NCI-H446 treated with DMSO at 0.1 percent for 48 hours (cell line): Measurements from ENCODE around the gene FAM117A.
A peak's percentile ranks its signal among the peaks of the same experiment; 100 is the strongest.
"Not testable (repeated sequence)": the region's sequence is repeated elsewhere in the genome, so short reads cannot be mapped to it uniquely, and the experiment has no call there.

Experiments used
- DNase-seq: peaks from one replicate; lab custom pipeline; 2025; lab: John Stamatoyannopoulos, UW

FAM117A gene

GRCh38 chr17:49677933-49678847 is 85.7 kb downstream of the FAM117A start, which contains the start of gene SPOP:
Gene SPOP (minus strand): TSS chr17:49678097. CDS start chr17:49622810, 55,287 bp downstream.
- peak; percentile 96 for DNase-seq

DNA sequence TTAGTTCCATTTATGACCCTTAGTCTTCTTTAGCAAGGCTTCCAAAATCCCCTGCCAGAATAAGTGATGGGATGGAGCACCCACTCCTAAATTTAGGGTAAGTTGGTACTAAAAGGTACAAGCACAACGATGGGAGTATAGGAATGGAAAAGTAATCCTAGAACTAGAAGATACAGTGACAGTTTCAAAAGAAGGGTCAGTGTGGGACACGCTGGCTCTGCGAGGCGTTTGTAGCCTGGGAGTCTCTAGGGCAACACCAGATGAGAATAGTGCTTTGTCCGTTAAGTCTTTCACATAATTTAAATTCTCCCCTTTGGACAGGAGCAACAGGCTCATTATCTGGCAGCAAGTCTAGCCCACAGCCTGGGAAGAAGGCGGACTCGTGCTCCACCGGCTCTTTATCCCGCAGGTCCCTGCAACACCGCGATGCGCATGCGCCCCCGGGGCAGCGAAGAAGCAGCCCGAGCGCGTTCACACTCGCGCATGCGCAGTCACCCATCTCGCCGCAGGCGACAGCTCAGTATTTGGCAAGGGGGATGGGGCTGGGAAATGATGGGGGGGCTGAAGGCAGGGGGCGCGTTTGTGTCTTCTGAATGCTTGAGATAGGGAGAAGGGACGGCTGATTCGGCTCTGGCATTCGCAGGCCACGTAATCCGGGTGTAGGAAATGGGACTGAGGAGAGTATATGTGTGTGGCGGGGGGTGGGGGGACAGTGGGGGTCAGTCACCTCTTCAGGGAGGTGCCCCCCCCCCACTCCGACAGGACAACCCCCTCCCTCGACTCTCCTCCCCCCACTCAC is 86.6 kb downstream of the FAM117A start:
- DNase-seq: peak; percentile 87

DNA sequence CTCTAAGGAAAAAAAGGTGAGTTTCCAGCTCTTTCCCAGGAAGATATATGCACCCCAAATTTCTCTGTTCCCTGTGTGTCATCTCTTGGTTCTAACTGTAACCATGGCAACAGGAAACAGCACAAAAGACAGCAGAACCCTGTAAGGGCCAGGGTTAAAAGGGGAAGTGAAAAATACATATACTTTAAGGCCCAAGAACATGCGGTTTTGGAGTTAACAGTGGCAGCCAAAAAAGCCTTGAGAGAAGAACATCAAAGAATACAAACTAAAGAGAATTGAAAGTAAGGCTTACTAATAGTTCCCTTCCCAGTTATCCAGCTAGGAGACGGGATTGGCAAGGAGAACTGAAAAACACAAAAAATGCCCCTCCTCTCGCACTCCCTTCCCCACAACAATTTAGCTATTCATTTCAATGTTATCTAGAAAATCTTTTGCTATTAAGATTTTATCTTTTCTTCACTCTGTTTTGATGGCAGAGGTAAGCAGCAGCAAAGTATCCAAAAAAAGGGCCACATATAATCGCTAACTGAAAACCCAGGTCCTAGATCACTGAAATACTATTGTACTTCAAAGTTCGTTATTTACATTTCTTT is 87.6 kb downstream of the FAM117A start:
- no peak for DNase-seq

DNA sequence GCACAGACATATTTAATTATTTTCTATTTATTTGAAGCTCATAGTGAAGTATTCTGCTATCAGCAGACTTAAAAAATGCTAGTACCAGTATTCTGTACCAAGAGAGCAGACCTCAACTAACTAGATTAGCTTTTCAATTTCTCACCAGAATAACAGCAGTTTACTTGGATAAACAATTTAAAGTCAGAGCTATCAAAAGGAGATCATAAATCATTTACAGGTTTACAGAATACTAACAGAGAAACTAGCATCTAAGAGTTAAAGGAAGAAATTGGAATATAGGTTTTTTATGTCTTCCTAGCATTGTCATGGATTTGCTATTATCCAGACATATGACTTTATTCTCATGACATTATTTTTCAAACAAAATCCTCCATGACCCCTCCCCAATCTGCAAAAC is 89.4 kb downstream of the FAM117A start:
- no peak for DNase-seq

- DNase-seq: not testable (repeated sequence)
These were observed 90.3 kb downstream of the FAM117A start for GRCh38 chr17:49673679-49674078.

DNA sequence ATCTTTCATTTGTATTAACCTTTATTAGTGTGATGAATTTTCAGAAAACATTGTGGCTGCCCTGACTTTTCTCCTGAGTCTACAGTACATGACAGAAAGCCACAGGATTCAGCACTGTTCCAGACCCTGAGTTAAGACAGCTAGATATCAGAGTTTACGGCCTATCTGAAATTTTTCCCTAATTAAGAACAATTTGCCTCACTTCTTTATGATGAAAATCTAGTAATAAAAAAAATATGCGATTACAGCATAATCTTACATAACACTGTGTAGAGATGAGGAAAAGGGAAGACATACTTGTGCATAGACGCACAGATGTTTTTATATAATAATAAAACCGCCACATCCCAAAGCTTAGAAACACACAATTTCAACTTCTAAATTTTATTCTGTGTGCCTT is 93.3 kb downstream of the FAM117A start:
- no peak for DNase-seq

DNA sequence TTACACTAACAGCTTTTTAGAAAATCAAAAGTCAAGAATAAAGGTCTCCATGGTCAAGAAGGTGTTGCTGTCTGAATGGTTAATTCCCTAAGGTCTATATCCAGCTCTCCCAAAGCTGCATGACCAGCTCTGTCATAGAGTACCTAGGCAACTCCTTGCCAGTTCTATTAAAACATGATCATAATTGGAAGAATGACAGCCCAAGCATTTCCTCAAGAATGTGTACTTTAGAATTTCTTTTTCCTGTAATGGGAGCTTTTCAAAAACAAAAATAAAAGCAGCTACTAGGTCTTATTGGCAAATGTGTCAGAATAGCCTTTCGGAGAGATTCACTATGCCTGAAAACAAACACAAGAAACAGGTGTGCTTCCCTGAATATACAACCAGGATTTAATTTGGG is 93.9 kb downstream of the FAM117A start:
- DNase-seq: no peak

GRCh38 chr17:49667854-49668253 is 96.1 kb downstream of the FAM117A start:
- no peak for DNase-seq

- DNase-seq: no peak
These were observed 99.2 kb downstream of the FAM117A start for GRCh38 chr17:49664706-49665211.
